CD4-positive, alpha-beta T cell treated with Interleukin-6 for 4 hours (primary cell): ENCODE measurements around the gene MYCT1.

Experiments
- DNase-seq: peaks from one replicate; pipeline ENCODE4 v3.0.0-alpha.2; 2020; ENCODE audit warnings: mixed read lengths

Gene MYCT1

DNA sequence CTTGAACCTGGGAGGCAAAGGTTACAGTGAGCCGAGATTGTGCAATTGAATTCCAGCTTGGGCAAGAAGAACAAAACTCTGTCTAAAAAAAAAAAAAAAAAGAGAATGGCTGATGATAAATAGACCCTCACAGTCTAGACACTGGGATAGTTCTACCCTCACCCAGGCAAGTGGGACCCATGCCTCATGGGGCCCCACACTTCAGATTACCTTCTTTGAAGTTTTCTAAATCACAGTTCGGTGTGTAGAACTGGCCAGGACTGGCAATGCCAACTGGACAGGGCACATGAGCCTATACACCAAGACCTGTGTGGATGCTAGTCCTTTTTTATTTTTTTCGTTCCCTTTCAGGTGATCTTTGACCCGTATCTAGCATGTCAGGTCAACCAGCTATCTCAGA is 28.6 kb downstream of the MYCT1 start:
- no peak for DNase-seq

DNA sequence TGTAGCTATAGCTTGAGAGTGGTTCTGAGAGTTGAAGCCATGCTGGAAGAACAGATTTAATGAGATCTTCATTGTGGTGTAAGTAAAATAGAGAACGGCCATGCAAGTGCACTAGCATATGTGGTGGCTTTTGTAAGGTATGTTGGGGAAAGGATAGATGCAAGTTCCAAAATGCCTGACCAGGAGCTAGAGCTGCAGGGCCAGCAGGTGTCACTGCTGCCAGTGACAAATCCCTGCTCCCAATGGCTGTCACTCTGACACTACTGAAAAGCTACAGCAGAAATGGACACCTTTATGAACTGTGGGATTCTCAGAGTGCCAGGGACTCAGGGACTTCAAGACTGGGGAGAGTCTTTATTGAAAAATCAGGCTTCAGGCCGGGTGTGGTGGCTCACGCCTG is 29.8 kb downstream of the MYCT1 start:
- DNase-seq, result no peak

DNA sequence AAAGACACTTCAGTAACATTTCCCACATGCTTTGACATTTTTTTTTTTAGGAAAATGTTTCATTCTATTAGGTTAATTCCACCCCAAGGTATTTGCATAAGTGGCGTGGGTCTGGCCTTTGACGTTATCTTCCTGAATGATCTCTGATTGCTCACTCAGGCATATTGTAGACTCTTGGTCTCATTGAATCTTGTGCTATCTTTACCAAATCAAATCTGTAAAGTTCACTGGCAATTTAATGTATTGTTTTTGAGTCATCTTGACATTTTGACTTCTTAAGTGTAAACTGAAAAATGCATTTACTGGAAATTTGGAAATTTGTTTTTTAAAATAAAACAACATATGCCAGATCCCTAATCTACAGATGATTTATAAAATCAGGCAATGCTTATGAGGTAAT is 36.9 kb downstream of the MYCT1 start:
- DNase-seq, result no peak

GRCh38 chr6:152736687-152737273 is 39.1 kb downstream of the MYCT1 start:
- DNase-seq, result no peak

GRCh38 chr6:152745509-152746171 is 47.9 kb downstream of the MYCT1 start:
- DNase-seq, result no peak

DNA sequence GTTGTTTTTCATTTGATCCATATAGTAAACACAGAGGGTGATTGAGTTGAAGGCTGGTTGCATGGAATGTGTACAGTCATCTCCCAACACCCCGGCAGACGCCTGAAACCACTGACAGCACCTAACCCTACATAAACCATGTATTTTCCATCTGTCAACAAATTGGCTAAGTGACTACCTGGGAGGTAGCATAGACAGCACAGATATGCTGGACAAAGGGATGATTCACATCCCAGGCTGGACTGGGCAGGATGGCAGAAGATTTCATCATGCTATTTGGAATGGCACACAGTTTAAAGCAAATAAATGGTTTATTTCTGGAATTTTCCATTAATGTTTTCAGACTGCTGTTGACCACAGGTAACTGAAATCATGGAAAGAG is 48.5 kb downstream of the MYCT1 start:
- DNase-seq, result no peak

DNA sequence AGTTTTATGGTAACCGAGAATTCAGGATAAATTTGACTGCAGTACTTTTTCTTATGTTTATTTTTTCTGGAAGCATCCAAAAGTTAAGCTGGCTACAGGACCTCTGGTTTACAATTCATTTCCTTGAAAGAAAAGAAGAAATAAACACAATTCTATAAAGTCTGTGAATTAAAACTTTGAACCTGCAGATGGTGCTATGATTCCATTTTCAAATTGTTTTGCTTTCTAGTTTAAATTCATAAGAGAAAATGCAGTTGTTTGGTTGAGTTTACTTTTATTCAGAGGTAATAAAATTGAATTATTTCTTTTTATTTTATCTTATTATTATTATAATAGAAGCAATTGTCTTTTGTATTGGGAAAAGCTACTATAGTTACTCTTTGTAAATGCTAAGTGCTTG is 51.1 kb downstream of the MYCT1 start:
- DNase-seq, result no peak

DNA sequence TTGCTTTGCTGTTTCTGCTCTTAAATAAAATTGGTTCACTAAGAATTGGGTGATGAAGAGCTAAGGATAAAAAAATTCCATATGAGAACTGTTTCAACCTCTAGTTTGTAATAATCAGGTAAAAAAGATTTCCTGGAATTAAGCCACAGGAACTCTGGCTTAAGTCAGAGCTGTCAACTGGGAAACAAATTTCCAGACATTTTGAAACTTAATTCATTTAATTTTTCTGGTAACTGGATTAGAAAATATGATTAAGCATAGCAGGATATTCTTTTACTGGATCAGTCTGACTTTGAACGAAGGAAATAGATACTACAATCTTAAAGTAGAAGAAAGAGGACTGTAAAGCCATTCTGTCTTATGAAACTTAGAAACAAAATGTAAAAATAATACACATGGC is 51.6 kb downstream of the MYCT1 start:
- no peak for DNase-seq

DNA sequence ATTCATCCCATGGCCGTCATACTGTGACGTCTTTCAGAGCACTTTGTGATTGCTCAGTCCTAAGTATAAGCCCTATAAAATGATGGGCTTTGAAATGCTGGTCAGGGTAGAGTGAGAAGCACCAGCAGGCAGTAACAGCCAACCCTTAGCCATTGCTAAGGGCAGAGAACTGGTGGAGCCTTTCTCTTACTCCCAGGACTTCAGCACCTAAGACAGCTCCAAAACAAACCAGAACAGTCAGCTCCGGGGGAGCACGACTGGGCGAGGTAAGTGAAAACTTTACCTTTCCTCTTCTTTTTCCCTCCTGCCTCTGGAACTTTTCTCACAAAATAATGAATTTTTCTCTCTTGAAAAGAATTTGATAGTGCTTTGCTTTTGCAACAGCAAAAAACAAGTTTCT is 53.0 kb downstream of the MYCT1 start, which contains the start of gene VIP:
Gene VIP, plus strand, starts transcription at position 104 of the 400 bp plus-strand sequence. CDS start 1,381 bp downstream, outside the sequence.
- DNase-seq, result no peak

- DNase-seq, result no peak
Measured at GRCh38 chr6:152765331-152765730, 67.6 kb downstream of the MYCT1 start.

GRCh38 chr6:152769159-152769558 is 71.5 kb downstream of the MYCT1 start:
- DNase-seq, result no peak

- DNase-seq, result no peak
Measured at GRCh38 chr6:152769993-152770392, 72.3 kb downstream of the MYCT1 start.

GRCh38 chr6:152771061-152771687 is 73.5 kb downstream of the MYCT1 start:
- no peak for DNase-seq
